ENCODE results near the gene ALS2. TPM values are rescaled to one million over a fixed set of nuclear protein-coding genes. Genes with fewer than 3 reads are reported as not detected.

ALS2 gene
- total RNA-seq, 1 donor = 27.4 TPM

DNA sequence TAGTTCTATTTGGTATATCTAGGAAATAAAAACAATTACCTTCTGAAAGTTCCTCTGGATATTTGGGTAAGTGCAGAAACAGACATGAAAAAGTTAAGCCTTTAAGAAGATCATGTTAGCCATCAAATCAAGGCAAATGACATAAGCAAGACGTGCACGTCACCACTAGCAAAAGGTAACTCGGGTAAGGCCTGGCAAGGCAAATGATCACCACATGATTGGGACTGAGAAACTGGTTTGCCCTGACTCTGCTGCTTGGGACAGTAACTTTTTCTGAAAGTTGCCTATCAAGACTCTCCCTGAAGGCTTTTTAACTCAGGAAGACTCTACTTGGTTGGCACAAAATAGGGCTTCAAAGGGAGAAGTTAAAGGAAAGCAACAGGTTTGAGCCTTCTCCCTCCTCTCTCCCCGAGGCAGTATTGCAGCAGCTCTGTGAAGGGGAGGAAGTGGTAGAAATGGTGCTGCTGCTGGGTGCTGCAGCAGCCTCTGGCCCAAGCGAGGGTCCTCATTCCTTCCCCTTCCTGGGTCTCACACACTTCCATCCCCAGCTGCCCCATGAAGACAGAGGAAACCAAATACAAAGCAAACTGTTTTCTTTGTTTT lies 120.3 kb downstream of the ALS2 start:
- TF ChIP-seq, protein P1, sequence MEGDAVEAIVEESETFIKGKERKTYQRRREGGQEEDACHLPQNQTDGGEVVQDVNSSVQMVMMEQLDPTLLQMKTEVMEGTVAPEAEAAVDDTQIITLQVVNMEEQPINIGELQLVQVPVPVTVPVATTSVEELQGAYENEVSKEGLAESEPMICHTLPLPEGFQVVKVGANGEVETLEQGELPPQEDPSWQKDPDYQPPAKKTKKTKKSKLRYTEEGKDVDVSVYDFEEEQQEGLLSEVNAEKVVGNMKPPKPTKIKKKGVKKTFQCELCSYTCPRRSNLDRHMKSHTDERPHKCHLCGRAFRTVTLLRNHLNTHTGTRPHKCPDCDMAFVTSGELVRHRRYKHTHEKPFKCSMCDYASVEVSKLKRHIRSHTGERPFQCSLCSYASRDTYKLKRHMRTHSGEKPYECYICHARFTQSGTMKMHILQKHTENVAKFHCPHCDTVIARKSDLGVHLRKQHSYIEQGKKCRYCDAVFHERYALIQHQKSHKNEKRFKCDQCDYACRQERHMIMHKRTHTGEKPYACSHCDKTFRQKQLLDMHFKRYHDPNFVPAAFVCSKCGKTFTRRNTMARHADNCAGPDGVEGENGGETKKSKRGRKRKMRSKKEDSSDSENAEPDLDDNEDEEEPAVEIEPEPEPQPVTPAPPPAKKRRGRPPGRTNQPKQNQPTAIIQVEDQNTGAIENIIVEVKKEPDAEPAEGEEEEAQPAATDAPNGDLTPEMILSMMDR (IDR thresholded peaks at IDR 0.05; ENCODE audit: insufficient read depth, low read length) = no peak
- no peak for DNase-seq (ENCODE audit: low read depth)
- H3K4me3 ChIP-seq (ENCODE audit: low read depth, low read length) = no peak overlapping the region

DNA sequence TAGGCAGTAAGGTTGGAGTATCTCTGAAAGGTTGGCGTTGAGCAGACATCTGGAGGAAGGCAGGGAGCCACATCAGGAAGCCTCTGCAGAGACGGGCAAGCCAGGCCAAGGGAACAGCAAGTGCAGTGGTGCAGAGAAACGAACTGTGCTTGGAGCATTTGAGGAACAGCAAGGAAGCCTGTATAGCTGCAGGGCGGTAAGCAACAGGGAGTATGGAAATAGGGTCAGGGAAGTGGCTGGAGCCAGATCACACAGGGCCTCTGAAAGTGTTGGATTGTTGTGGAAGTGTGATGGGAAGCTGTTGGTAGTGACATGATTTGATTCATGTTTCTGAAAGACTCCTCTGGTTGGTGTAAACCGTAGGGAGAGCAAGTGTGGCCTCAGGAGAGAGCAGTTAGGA lies 124.0 kb downstream of the ALS2 start:
- no peak overlapping the region for H3K4me3 ChIP-seq (ENCODE audit: low read depth, low read length)
- TF ChIP-seq, protein P1 (IDR thresholded peaks at IDR 0.05; ENCODE audit: insufficient read depth, low read length) = no peak
- no peak for DNase-seq (ENCODE audit: low read depth)

DNA sequence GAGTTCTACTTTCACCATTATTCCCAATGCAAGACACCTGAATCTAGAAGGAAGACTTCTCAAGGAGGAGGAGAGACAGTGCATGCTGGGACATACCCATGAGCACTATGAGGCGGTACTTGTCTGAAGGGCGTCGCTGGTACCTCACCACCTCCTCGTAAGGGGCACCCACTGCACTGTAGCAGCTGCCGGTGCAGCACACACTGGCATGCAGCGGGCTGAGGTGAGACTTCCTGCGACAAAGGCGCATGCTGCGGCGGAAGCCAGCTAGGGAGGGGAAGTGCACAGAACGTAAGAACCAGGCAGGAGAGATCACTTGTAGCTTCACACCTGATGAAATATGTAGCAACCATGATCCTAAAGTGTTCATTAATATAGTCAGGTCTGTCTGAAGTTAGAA lies 124.6 kb downstream of the ALS2 start:
- H3K4me3 ChIP-seq (ENCODE audit: low read depth, low read length) = no peak overlapping the region
- TF ChIP-seq, protein P1 (IDR thresholded peaks at IDR 0.05; ENCODE audit: insufficient read depth, low read length) = no peak
- no peak for DNase-seq (ENCODE audit: low read depth)

DNA sequence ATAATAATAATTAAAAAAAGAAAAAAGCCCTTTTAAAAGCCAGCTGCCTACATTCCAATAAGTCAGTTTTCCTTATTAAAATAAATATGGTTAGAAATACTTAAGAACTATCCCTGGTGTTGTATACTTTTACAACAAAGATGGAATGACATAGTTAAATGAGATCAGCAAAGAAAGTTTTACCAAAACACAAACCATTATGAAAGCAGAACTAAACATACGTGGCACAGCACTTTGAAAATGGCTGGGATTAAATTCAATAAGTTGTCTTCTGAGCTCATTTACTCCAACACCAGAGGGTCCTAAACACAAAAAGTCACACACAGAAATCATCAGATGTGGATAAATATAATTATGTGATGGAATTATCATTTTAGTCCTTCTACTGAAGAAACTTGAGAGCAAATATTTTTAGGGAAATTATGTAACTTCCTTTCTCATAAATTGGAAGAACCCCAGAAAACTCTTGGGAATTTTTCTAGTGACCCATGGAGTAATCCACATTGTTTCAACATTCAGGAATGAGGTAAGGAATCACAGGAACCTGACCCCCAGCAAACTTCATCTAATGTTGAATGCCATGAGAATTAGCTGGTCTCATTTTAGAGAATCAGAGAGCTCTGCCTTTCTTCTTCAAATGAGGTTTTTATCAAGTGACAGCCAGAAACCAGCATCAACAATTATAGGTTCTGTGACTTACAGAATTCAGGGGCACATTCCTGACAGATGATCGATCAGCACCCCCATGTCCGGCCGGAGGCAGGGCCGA lies 125.9 kb downstream of the ALS2 start:
- TF ChIP-seq, protein P1 (IDR thresholded peaks at IDR 0.05; ENCODE audit: insufficient read depth, low read length) = no peak
- H3K4me3 ChIP-seq (ENCODE audit: low read depth, low read length) = no peak overlapping the region
- DNase-seq (ENCODE audit: low read depth) = peak; percentile 91

DNA sequence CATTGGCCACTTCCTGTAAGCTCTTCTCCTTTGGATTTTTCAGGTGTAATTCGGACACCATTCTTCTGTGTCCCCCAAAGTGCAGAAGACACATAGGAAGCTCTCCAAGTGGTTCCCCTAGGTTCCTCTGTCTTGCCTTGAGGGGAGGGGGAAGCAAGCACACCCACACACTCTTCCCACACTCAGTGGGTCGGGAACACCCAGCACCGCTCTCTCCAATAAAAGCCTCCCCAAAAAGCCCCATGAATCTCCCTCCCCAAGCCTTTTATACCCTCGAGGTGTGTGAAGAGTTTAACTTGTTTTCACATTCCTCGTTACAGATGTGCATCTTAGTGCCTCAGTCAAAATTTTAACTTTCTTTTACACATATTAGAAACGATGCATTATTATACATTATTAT lies 127.5 kb downstream of the ALS2 start:
- TF ChIP-seq, protein P1 (IDR thresholded peaks at IDR 0.05; ENCODE audit: insufficient read depth, low read length) = no peak
- no peak overlapping the region for H3K4me3 ChIP-seq (ENCODE audit: low read depth, low read length)
- DNase-seq (ENCODE audit: low read depth) = no peak

Small RNAs within 50 kb of the gene (small RNA-seq; reads per million reads assigned to genes)
- gene RF00019 = not detected
- not detected for gene UBE2V1P11

Other genes starting within 250 kb of the ALS2 start
- gene TMEM237, start 137.4 kb downstream of the ALS2 start, total RNA-seq (ENCODE audit: low replicate concordance) = 21.8 and 62.8 TPM in 2 replicates
- gene MPP4, start 82.3 kb downstream of the ALS2 start, total RNA-seq (ENCODE audit: low replicate concordance) = 0.33 and 4.0 TPM in 2 replicates
- gene CDK15, start 25.6 kb upstream of the ALS2 start, total RNA-seq (ENCODE audit: low replicate concordance) = 4.5 and 7.0 TPM in 2 replicates

Measured in fibroblast of the aortic adventitia (primary cell).